Spleen (tissue), 11 donors: ENCODE measurements around the gene ERFE. TPM values are rescaled to one million over a fixed set of nuclear protein-coding genes. Genes with fewer than 3 reads are reported as not detected.
A peak's percentile ranks its signal among the peaks of the same experiment; 100 is the strongest.

Source experiments
- DNase-seq: peaks from one replicate; pipeline ENCODE4 v3.0.0-alpha.2; 2020
- H3K27ac ChIP-seq, 8 donors: fragments of 200-600 bp; sonication (generic) in 7 of 8; 1 replicate in 4 of 8; 2 replicates in 4 of 8; pipeline versions ENCODE4 v1.5.0 to v1.8.0; 2016 to 2021; ENCODE audit warnings: inconsistent platforms in 4 of 8, mild to moderate bottlenecking in 4 of 8, moderate library complexity in 1 of 8
- H3K27me3 ChIP-seq, 7 donors: fragments of 200-600 bp; sonication (generic) in 6 of 7; replicated peaks in 1 of 7; 1 replicate in 4 of 7; 2 replicates in 3 of 7; pipeline versions ENCODE4 v1.5.0 to v1.8.0; 2016 to 2021; ENCODE audit warnings: inconsistent platforms in 3 of 7, mild to moderate bottlenecking in 1 of 7
- H3K36me3 ChIP-seq, 6 donors: fragments of 200-600 bp; sonication (generic) in 5 of 6; 1 replicate in 4 of 6; 2 replicates in 2 of 6; pipeline versions ENCODE4 v1.5.0 to v1.8.0; 2016 to 2021; ENCODE audit warnings: inconsistent platforms in 2 of 6
- H3K4me1 ChIP-seq, 6 donors: fragments of 200-600 bp; sonication (generic) in 5 of 6; 1 replicate in 3 of 6; 2 replicates in 3 of 6; pipeline versions ENCODE4 v1.5.0 to v1.8.0; 2016 to 2021; ENCODE audit warnings: inconsistent platforms in 3 of 6
- H3K4me3 ChIP-seq, 8 donors: fragments of 200-600 bp; sonication (generic) in 7 of 8; 1 replicate in 4 of 8; 2 replicates in 4 of 8; pipeline versions ENCODE4 v1.5.0 to v1.8.0; 2016 to 2021; ENCODE audit warnings: inconsistent platforms in 4 of 8, mild to moderate bottlenecking in 4 of 8, moderate library complexity in 2 of 8
- H3K9me3 ChIP-seq, 8 donors: fragments of 200-600 bp; sonication (generic) in 7 of 8; 1 replicate in 4 of 8; 2 replicates in 4 of 8; pipeline versions ENCODE4 v1.5.0 to v1.8.0; 2016 to 2021; ENCODE audit warnings: inconsistent platforms in 4 of 8
- CTCF ChIP-seq, 11 experiments: fragments of 200-600 bp in 7 of 11; fragments of 450-650 bp in 4 of 11; sonication (generic) in 4 of 11; IDR thresholded peaks in 8 of 11; conservative IDR thresholded peaks in 3 of 11; 1 replicate in 7 of 11; 2 replicates in 4 of 11; pipeline versions ENCODE4 v1.4.0 to v1.8.0; 2016 to 2021; ENCODE audit warnings: antibody characterized with exemption in 11 of 11, inconsistent platforms in 4 of 11, mild to moderate bottlenecking in 1 of 11
- POLR2A ChIP-seq, 3 donors: fragments of 450-650 bp; IDR thresholded peaks; one replicate each; pipeline ENCODE4 v1.5.1; 2017; ENCODE audit warnings: antibody characterized with exemption in 3 of 3, mild to moderate bottlenecking in 1 of 3
- POLR2AphosphoS5 ChIP-seq, 3 donors: sonication (generic); formaldehyde crosslinking; IDR thresholded peaks; one replicate each; pipeline ENCODE4 v1.5.1; 2017; ENCODE audit warnings: antibody characterized with exemption in 3 of 3
- WGBS, 5 donors: extraction: QIAGEN DNeasy Blood & Tissue Kit in 3 of 5; methylation state at CpG; one replicate each; pipeline versions ENCODE4 v1.1.5 to v1.1.7; 2013 to 2018; 5-methylcytosine and 5-hydroxymethylcytosine counted together
- intact Hi-C: fragments of 100-400 bp; cut with DNase I; formaldehyde crosslinking; loops from one replicate; pipeline ENCODE4 v1.15.0; 2023; ENCODE audit warnings: low total_unique reads
- polyA plus RNA-seq, 3 donors: library from polyadenylated mRNA; stranded (reverse); fragments of 200-250 nt; gene quantifications; one replicate each; pipeline ENCODE4 v1.2.1, GENCODE V29; 2013
- total RNA-seq, 7 donors: library from RNA; depleted of rRNA in 3 of 7; stranded (reverse); fragments of >200 nt in 3 of 7; fragmentation: NEBNext Ultra II Directional in 4 of 7; extraction: Animal tissue kit (Norgen Biotek cat#: 25700) in 4 of 7; gene quantifications; one replicate each; pipeline versions ENCODE4 v1.1.0 to v1.2.1, GENCODE V29; 2016 to 2021
- donor health status: healthy with polysubstance abuse.
- donor health status: DM: no; HTN: no; CAD: no; lungs with moderate emphysema.
- donor health status: DM: no; HTN: no; CAD: no.
- donor health status: Bipolar disorder and iron deficiency.
- donor health status: healthy.
- donor health status: DM: no; HTN: no; CAD: no.
- donor health status: DM: yes; HTN: yes; CAD: no.

ERFE gene
- total and polyA plus RNA-seq, 10 donors: 0.06 to 11.0 (median 1.2) TPM

- intact Hi-C loops: no loop called here
- WGBS, 5 donors: 87 to 95% (median 92%) methylated on average over 19 of the region's 19 CpGs
- peak; percentile 47 for DNase-seq
- H3K9me3 ChIP-seq: no peaks in the 10 kb centered on the region
- no peak overlapping the region for H3K4me3 ChIP-seq
- peaks cover 0 to 20% (median 0%) of the 10 kb centered on the region in 7 donors for H3K27me3 ChIP-seq
- H3K4me1 ChIP-seq: peaks cover 0 to 14% (median 3%) of the 10 kb centered on the region in 6 donors
- no peak overlapping the region for H3K27ac ChIP-seq
- no peaks in the 10 kb centered on the region for H3K36me3 ChIP-seq
- TF ChIP-seq CTCF (IDR thresholded peaks at IDR 0.05 in 8 of 11, conservative IDR thresholded peaks at IDR 0.05 in 3 of 11) (no peak), POLR2A (IDR thresholded peaks at IDR 0.05) (no peak), POLR2AphosphoS5 (IDR thresholded peaks at IDR 0.05) (no peak)
Observed at GRCh38 chr2:238124488-238125126, 34.2 kb upstream of the ERFE start.

GRCh38 chr2:238125127-238125885 is 33.5 kb upstream of the ERFE start:
- Histone ChIP-seq H3K4me1 (peaks cover 0 to 8% (median 3%) of the 10 kb centered on the region in 6 donors), H3K36me3 (no peaks in the 10 kb centered on the region), H3K9me3 (no peaks in the 10 kb centered on the region), H3K27ac (no peak overlapping the region), H3K27me3 (peaks cover 0 to 17% (median 0%) of the 10 kb centered on the region in 7 donors), H3K4me3 (no peak overlapping the region)
- WGBS, 5 donors: 88 to 94% (median 89%) methylated on average over 14 to 20 of the region's 20 CpGs
- TF ChIP-seq CTCF (IDR thresholded peaks at IDR 0.05 in 8 of 11, conservative IDR thresholded peaks at IDR 0.05 in 3 of 11): no peak
- TF ChIP-seq POLR2A (IDR thresholded peaks at IDR 0.05): no peak
- TF ChIP-seq POLR2AphosphoS5 (IDR thresholded peaks at IDR 0.05): no peak
- peak; percentile 58 for DNase-seq
- intact Hi-C loops: no loop called here

GRCh38 chr2:238126338-238126737 is 32.4 kb upstream of the ERFE start:
- Histone ChIP-seq H3K27ac (no peak overlapping the region), H3K4me1 (peaks cover 0 to 6% (median 2%) of the 10 kb centered on the region in 6 donors), H3K9me3 (no peaks in the 10 kb centered on the region), H3K36me3 (no peaks in the 10 kb centered on the region), H3K4me3 (no peak overlapping the region), H3K27me3 (peaks cover 0 to 6% (median 0%) of the 10 kb centered on the region in 7 donors)
- TF ChIP-seq CTCF (IDR thresholded peaks at IDR 0.05 in 8 of 11, conservative IDR thresholded peaks at IDR 0.05 in 3 of 11): no peak
- no peak for TF ChIP-seq POLR2AphosphoS5 (IDR thresholded peaks at IDR 0.05)
- no peak for TF ChIP-seq POLR2A (IDR thresholded peaks at IDR 0.05)
- no peak for DNase-seq
- intact Hi-C loops: no loop called here
- WGBS, 5 donors: 89 to 97% (median 95%) methylated on average over 2 of the region's 2 CpGs

- Histone ChIP-seq H3K27me3 (peaks cover 0 to 5% (median 0%) of the 10 kb centered on the region in 7 donors), H3K9me3 (no peaks in the 10 kb centered on the region), H3K4me1 (peaks cover 0 to 6% (median 2%) of the 10 kb centered on the region in 6 donors), H3K4me3 (no peak overlapping the region), H3K27ac (no peak overlapping the region), H3K36me3 (no peaks in the 10 kb centered on the region)
- intact Hi-C loops: no loop called here
- no peak for DNase-seq
- WGBS, 5 donors: 88 to 95% (median 90%) methylated on average over 2 of the region's 2 CpGs
- no peak for TF ChIP-seq CTCF (IDR thresholded peaks at IDR 0.05 in 8 of 11, conservative IDR thresholded peaks at IDR 0.05 in 3 of 11)
- TF ChIP-seq POLR2A (IDR thresholded peaks at IDR 0.05): no peak
- no peak for TF ChIP-seq POLR2AphosphoS5 (IDR thresholded peaks at IDR 0.05)
Observed at GRCh38 chr2:238126775-238127164, 32.0 kb upstream of the ERFE start.
